Measurements from ENCODE around the gene GRIA1. TPM values are rescaled to one million over a fixed set of nuclear protein-coding genes. Genes with fewer than 3 reads are reported as not detected.

GRIA1 gene
- total RNA-seq, 2 donors from 2014 or later = 0.12 to 1.2 TPM

DNA sequence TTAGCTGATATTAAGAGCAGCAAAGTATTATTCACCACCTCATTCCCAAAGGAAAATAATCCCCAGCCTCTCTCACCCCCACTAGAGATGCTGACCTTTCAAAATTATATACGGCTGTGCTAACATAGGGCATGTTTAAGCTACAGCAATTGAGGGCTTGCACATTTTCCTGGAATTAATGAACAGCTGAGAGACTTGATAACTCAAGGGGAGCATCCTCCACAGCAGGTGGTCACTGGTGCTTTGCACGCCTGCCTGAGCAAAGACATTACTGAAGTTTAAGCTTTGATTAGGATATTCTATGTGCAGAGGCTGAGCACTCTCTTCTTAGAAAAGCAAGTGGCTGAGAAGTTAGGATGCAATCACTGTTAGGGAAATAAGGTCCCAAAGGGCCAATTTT is 317.3 kb downstream of the GRIA1 start:
- no peak for DNase-seq (ENCODE audit: low spot score)
- H3K36me3 ChIP-seq = no peaks in the 10 kb centered on the region
- no peak overlapping the region for H3K27ac ChIP-seq
- H3K4me3 ChIP-seq = no peak overlapping the region
- no peaks in the 10 kb centered on the region for H3K9me3 ChIP-seq
- H3K4me1 ChIP-seq = no peaks in the 10 kb centered on the region
- TF ChIP-seq, protein P1, sequence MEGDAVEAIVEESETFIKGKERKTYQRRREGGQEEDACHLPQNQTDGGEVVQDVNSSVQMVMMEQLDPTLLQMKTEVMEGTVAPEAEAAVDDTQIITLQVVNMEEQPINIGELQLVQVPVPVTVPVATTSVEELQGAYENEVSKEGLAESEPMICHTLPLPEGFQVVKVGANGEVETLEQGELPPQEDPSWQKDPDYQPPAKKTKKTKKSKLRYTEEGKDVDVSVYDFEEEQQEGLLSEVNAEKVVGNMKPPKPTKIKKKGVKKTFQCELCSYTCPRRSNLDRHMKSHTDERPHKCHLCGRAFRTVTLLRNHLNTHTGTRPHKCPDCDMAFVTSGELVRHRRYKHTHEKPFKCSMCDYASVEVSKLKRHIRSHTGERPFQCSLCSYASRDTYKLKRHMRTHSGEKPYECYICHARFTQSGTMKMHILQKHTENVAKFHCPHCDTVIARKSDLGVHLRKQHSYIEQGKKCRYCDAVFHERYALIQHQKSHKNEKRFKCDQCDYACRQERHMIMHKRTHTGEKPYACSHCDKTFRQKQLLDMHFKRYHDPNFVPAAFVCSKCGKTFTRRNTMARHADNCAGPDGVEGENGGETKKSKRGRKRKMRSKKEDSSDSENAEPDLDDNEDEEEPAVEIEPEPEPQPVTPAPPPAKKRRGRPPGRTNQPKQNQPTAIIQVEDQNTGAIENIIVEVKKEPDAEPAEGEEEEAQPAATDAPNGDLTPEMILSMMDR (IDR thresholded peaks at IDR 0.05) = no peak
- H3K27me3 ChIP-seq = no peaks in the 10 kb centered on the region

- no peaks in the 10 kb centered on the region for H3K36me3 ChIP-seq
- no peaks in the 10 kb centered on the region for H3K27me3 ChIP-seq
- H3K27ac ChIP-seq = no peak overlapping the region
- TF ChIP-seq, protein P1 (IDR thresholded peaks at IDR 0.05) = no peak
- H3K4me3 ChIP-seq = no peak overlapping the region
- no peak for DNase-seq (ENCODE audit: low spot score)
- no peaks in the 10 kb centered on the region for H3K9me3 ChIP-seq
- H3K4me1 ChIP-seq = no peaks in the 10 kb centered on the region
These were observed 318.7 kb downstream of the GRIA1 start for GRCh38 chr5:153809166-153809565.

- H3K9me3 ChIP-seq = no peaks in the 10 kb centered on the region
- H3K4me1 ChIP-seq = no peaks in the 10 kb centered on the region
- H3K27ac ChIP-seq = no peak overlapping the region
- no peaks in the 10 kb centered on the region for H3K36me3 ChIP-seq
- H3K27me3 ChIP-seq = no peaks in the 10 kb centered on the region
- DNase-seq (ENCODE audit: low spot score) = no peak
- H3K4me3 ChIP-seq = no peak overlapping the region
- TF ChIP-seq, protein P1 (IDR thresholded peaks at IDR 0.05) = no peak
These were observed 323.4 kb downstream of the GRIA1 start for GRCh38 chr5:153813901-153814300.

- Histone ChIP-seq H3K9me3 (no peaks in the 10 kb centered on the region), H3K4me3 (no peak overlapping the region), H3K36me3 (no peaks in the 10 kb centered on the region), H3K27ac (no peak overlapping the region), H3K4me1 (no peaks in the 10 kb centered on the region), H3K27me3 (no peaks in the 10 kb centered on the region)
- TF ChIP-seq, protein P1 (IDR thresholded peaks at IDR 0.05) = no peak
- no peak for DNase-seq (ENCODE audit: low spot score)
These were observed 326.4 kb downstream of the GRIA1 start for GRCh38 chr5:153816870-153817269.

DNA sequence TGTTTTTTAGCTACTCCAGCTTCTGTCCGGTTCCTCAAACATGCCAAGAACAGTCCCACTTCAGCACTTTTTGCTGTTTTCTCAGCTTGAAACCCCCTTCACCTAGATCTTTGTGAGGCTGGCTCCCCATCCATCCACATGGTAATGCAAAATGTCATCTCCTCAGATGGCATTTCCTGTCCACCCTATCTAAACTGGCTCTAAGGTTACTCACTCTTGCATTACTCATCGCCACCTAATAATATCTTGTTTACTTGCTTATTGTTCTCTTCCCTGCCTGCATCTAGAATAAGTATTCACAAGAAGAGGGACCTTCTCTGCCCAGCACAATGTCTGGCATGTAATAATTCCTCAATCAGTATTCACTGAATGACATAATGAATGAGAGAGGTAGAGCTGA is 328.2 kb downstream of the GRIA1 start:
- Histone ChIP-seq H3K27me3 (no peaks in the 10 kb centered on the region), H3K4me3 (no peak overlapping the region), H3K36me3 (no peaks in the 10 kb centered on the region), H3K4me1 (no peaks in the 10 kb centered on the region), H3K27ac (no peak overlapping the region), H3K9me3 (no peaks in the 10 kb centered on the region)
- TF ChIP-seq, protein P1 (IDR thresholded peaks at IDR 0.05) = no peak
- DNase-seq (ENCODE audit: low spot score) = no peak

DNA sequence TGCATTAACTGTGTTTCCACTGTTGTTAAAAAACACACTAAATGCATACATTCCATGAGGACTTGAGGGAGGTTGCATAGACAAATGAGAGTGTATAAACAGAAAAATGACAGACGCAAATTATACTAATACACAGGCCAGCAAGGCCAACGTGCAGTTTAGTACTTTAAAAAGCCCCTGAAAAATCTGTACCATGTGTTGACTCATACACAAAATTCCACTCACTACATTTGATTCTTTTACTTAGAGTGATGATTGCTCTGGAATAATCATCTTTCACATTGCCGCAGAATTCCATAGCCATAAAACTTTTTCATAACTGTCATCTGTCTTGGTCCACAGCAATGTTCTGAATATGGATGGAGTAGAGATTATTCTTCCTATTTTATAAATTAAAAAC is 332.6 kb downstream of the GRIA1 start:
- Histone ChIP-seq H3K4me3 (no peak overlapping the region), H3K27ac (no peak overlapping the region), H3K36me3 (no peaks in the 10 kb centered on the region), H3K27me3 (no peaks in the 10 kb centered on the region), H3K9me3 (no peaks in the 10 kb centered on the region), H3K4me1 (no peaks in the 10 kb centered on the region)
- TF ChIP-seq, protein P1 (IDR thresholded peaks at IDR 0.05) = no peak
- no peak for DNase-seq (ENCODE audit: low spot score)
